DOHH2 (cell line): ENCODE measurements around the gene KIF21B.

Experiments used
- EZH2phosphoT487 ChIP-seq: fragments of 200-600 bp; sonication (generic); IDR thresholded peaks from 2 replicates; pipeline ENCODE4 v1.6.1; 2017; ENCODE audit warnings: borderline replicate concordance, mild to moderate bottlenecking, antibody characterized with exemption, low read length, moderate library complexity, mixed read lengths
- TF ChIP-seq, protein P1 (sequence below): fragments of 200-600 bp; sonication (generic); IDR thresholded peaks from one replicate; pipeline ENCODE4 v1.5.1; 2014; ENCODE audit warnings: antibody characterized with exemption, mild to moderate bottlenecking, low read depth, low read length; ENCODE audit not compliant: poor library complexity, severe bottlenecking

GRCh38 chr1:201042779-201043461 lies 19.4 kb upstream of the KIF21B start:
- TF ChIP-seq, protein P1, sequence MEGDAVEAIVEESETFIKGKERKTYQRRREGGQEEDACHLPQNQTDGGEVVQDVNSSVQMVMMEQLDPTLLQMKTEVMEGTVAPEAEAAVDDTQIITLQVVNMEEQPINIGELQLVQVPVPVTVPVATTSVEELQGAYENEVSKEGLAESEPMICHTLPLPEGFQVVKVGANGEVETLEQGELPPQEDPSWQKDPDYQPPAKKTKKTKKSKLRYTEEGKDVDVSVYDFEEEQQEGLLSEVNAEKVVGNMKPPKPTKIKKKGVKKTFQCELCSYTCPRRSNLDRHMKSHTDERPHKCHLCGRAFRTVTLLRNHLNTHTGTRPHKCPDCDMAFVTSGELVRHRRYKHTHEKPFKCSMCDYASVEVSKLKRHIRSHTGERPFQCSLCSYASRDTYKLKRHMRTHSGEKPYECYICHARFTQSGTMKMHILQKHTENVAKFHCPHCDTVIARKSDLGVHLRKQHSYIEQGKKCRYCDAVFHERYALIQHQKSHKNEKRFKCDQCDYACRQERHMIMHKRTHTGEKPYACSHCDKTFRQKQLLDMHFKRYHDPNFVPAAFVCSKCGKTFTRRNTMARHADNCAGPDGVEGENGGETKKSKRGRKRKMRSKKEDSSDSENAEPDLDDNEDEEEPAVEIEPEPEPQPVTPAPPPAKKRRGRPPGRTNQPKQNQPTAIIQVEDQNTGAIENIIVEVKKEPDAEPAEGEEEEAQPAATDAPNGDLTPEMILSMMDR = peak; percentile 93
- TF ChIP-seq EZH2phosphoT487 = no peak
